ENCODE measurements around the gene SNAP25.

Gene SNAP25

DNA sequence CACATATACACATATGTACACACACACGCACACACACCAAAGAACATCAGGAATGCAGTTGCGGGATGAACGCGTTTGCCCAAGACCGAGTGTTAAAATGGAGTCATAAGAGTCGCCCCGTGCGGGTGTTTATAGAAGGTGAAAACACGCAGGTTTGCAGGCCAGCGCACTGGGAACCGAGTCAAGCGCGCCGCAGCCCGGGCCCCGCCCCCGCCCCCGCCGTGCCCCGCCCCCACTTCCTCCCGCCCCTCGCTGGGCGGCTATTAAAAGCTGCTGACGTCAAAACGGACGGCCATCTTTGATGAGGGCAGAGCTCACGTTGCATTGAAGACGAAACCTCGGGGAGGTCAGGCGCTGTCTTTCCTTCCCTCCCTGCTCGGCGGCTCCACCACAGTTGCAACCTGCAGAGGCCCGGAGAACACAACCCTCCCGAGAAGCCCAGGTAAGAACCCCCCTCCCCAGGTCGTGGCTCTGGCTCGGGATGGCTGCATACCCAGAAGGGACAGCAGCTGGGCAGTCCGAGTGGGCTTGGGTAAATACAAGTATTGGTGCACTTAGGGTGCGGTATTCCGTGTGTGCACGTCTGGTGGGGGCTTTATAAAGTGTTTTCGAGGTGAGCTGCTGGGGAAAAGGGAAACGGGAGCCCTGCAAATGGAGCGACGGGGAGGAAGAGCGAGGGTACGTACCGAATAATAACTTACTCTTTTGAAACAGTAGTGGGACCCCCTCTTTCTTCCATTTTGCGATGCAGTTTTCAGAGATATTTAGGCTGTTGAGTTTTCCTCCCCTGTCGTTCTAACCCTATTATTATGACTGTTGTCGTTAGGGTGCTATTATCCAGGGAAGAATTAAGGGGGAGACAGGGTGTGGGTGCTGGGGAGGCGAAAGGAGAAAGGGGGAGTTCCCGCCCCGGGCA is at the start of gene SNAP25:
Gene SNAP25 (plus strand): TSS at position 295 of the 916 bp plus-strand sequence. CDS start 56,662 bp downstream, outside the sequence.
- DNase-seq, result peak; percentile 94

DNA sequence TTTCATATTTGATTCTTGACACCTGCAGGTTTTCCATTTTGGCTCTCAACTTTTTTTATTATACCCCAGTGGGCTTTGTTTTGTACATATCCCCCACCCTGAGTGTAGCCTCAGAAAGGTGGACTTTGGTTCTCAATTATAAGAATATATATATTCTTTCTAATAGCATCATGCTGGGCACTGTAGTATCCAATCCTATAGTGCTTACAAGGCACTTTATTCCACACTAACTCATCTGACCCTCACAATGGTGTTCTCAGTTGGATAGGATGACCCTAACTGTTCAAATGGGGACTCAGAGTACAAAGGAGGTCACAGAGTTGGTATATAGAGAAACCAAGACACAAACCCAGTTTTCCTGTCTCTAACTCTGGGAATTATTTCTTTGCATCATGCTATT is 48.9 kb upstream of the SNAP25 start:
- DNase-seq, result no peak

GRCh38 chr20:10170261-10170660 is 48.4 kb upstream of the SNAP25 start:
- DNase-seq, result no peak

DNA sequence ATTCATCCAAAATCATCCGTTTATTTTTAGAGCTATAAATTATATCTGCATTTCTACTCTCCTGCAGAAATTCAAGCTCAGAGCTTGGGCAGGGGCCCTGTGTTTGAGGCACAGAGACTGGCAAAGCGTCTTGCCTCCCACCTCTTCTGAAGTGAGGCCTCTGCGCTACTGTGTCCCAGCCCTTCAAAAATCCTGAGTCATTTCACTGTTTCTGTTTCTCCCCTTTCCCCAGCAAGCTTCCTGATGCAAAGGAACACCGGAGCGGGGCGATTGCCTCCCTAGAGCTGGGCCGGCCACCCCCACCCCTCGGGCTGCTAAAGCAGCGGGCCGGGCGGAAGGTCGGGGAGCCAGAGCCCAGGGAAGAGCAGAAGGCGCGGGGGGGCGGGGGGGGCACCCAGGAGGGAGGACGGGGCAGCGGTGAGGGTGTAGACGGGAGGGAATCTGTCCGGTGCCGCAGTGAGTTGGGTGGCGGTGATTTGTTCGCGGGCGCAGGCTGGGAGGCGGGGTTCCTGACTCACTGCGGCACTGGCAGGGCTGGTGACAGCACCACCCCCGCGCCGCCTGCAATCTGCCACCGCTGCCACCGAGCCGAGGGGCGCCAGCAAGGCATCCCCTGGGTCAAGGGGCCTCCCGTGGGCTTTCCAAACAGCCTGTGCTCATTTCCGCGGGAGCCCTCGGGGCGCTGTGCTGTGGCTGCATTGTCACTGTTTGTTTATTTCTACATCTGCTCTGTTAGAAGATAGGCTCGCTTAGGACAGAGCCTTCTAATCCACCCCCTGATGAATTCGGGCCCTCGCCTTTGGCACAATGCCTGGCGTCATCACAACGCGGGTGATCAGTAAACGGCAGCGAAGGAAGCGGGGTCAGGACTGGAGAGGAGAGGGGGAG is 46.5 kb upstream of the SNAP25 start:
- peak; percentile 14 for DNase-seq

- no peak for DNase-seq
These were observed 45.5 kb upstream of the SNAP25 start for GRCh38 chr20:10172998-10173655.

DNA sequence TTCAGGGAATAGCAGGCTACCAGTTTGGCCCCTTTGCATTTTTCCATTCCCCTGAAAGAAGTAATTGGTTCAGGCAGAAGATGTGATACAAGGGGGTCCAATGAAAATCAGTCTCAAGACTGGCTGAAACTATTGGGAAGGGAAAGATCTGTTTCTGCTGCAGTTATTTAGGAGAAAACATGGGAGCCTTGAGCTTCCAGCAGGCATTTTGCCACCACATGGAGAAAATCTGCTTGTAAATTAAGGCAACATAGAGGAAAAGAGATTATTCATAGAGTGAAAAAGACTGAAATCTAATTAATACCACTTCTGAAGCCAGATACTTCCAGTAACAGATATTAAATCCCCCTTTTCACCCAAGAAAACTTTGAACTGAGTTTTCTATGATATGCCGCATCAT is 44.2 kb upstream of the SNAP25 start:
- DNase-seq, result no peak

DNA sequence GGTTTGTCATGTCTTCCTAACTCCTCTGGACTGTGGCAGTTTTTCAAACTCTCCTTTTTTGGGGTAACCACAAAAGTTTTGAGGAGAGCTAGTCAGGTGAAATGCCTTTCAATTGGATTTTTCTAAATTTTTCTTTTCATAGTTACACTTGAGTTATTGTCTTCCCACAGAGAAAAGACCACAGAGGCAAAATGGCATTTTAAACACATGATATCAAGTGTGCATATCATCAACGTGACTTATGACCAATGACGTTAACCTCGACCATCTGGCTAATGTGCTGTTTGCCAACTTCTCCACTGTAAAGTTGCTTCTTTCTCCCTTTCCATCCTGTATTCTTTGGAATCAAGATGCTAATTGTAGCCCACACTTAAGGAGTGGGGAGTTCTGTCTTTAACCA is 41.3 kb upstream of the SNAP25 start:
- no peak for DNase-seq

DNA sequence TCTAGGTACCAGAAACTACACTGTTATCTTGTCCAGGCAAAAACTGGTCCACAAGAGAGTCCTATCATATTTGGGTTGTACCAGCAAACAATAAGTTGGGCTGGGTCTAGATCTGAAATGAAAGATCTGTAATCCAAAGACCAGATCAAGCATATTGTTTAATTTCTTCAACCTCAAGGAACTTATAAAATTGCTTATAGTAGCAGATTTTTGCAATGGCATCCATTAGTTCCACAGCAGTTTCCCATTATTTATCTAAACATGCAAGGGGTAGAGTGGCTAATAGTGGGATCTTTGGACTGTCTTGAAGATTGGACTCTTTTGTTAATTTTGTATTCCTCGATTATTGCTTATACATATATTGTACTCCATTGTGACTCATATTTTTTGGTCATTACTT is 40.5 kb upstream of the SNAP25 start:
- no peak for DNase-seq

GRCh38 chr20:10178727-10179313 is 39.8 kb upstream of the SNAP25 start:
- no peak for DNase-seq

DNA sequence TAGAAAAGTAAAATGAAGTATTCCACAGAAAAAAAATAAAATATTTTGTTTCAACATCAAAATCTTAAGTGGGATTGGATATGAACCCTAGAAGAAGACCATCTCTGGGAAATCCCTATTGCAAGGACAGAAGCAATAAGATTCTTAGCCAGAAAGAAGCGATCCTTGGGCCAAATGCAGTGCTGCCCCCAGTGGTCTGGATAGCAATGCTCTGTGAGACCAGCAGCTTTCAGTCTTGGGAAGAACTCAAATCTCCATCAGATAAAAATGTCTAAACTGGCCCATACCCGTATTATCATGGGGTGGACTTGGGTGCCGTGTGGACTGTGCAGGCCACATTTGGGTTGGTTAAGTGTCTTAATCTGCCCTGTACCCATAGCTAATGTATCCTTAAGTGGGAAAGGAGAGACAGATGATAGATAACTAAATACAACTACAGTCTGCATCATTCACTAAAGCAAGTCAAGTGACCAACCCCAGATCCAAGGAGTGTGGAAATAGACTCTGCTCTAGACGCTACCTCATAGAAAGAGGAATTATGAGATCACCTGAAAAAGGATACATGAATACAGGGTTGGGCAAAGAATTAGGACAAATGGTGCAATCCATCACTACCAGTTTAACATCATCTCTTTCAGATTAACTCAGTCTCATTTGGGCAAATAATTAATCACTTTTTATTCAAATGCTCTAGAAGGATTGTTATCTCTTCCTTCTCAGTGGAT is 38.9 kb upstream of the SNAP25 start:
- no peak for DNase-seq

GRCh38 chr20:10180651-10181235 is 37.9 kb upstream of the SNAP25 start:
- no peak for DNase-seq

DNA sequence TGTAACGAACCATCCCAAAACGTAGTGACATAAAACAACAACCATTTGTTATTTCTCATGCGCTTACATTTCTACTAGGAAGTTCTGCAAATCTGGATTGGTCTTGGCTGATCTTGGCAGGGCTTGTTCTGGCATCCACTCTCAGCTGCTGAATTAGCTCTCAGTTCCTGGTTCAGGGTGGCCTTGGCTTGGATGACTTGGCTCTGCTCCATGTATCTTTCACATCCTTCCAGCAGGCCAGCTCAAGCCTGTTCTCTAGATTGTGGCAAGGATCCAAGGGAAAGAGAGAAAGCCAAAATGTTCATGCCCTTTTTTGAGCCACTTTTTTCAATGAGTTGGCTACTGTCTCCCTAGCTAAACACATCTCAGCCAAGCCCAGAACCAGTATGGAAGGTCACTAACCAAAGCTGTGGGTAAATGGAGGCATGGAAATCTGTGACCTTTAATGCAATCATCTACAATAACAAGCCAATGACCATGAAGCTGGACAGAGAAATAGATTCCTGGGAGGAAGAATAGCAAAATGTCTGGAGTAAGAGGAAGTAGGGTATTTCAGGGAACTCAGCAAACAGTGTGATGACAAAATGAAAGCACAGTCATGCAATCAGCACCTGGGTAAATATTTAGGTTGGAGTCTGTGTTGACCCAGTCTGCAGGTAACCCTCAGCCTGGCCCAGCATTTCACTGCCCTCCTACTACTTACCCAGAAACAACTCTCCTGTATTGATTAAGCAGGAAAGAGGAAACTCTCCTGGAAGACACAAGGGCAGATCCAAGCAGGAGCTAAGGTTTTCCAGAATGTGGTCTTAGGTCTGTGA is 32.7 kb upstream of the SNAP25 start:
- no peak for DNase-seq

DNA sequence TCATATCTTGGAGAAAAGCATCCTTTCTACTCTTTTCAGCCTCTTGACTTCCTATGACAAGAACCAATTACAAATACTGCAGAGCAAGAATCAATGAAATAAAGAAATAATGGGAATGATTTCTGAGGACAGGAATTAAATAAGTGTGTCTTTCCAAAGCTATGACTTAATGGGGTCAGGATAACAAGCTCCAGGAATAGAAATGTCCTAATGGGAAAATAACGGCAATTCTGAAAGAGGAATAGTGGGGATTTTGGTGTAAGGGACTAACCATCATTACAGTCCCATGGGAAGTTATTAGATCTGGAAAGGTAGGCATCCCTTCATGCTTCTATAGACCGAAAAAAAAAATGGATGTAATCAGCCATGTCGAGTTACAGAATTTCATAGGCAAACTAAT is 28.2 kb upstream of the SNAP25 start:
- DNase-seq, result no peak

- DNase-seq, result no peak
These were observed 26.5 kb upstream of the SNAP25 start for GRCh38 chr20:10192171-10192570.

GRCh38 chr20:10194166-10194565 is 24.5 kb upstream of the SNAP25 start:
- DNase-seq, result no peak

GRCh38 chr20:10200330-10200729 is 18.3 kb upstream of the SNAP25 start:
- DNase-seq, result no peak

DNA sequence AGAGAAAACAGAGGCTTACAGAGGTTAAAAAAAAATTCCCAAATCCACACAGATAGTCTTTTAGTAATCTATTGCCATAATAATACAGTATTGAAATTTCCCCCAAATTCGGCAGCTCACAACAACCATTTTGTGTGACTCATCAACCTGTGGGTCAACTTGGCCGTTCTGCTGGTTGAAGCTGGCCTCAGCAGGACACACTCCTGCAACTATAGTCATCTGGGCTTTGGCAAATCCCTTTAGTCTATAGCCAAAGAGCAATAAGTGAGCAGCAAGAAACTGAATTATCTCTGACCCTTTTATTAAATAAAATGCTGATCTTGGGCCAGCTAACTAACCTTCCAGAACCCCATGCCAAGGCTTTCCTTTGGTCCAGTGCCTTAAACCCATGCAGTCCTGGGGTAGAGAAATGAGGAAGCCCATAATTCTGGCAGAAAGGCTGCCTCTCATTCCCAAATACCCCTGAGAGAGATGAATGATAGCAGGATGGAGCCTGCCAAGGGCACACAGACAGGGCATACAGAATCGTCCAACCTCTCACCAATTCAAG is 17.2 kb upstream of the SNAP25 start:
- no peak for DNase-seq

GRCh38 chr20:10209091-10209490 is 9.5 kb upstream of the SNAP25 start:
- no peak for DNase-seq

- DNase-seq, result no peak
These were observed 5.1 kb upstream of the SNAP25 start for GRCh38 chr20:10213526-10213925.

GRCh38 chr20:10216146-10216791 is 2.4 kb upstream of the SNAP25 start:
- DNase-seq, result peak; percentile 25
